Activated T-cell treated with anti-CD3 and anti-CD28 coated beads for 24 hours (primary cell): ENCODE data around the gene CAPZB.

Experiments
- DNase-seq: peaks from one replicate; pipeline ENCODE4 v3.0.0-alpha.2; 2020; ENCODE audit warnings: low read depth

Gene CAPZB

GRCh38 chr1:19429611-19430010 is 55.7 kb downstream of the CAPZB start:
- no peak for DNase-seq

GRCh38 chr1:19427087-19427781 is 58.1 kb downstream of the CAPZB start:
- DNase-seq = no peak

- no peak for DNase-seq
These were observed 58.8 kb downstream of the CAPZB start for GRCh38 chr1:19426294-19427086.

- DNase-seq = no peak
These were observed 59.6 kb downstream of the CAPZB start for GRCh38 chr1:19425646-19426239.

GRCh38 chr1:19424651-19425570 is 60.4 kb downstream of the CAPZB start:
- no peak for DNase-seq

GRCh38 chr1:19423130-19423529 is 62.2 kb downstream of the CAPZB start:
- no peak for DNase-seq

- DNase-seq = no peak
These were observed 64.0 kb downstream of the CAPZB start for GRCh38 chr1:19421365-19421764.

- no peak for DNase-seq
These were observed 64.7 kb downstream of the CAPZB start for GRCh38 chr1:19420606-19421005.

GRCh38 chr1:19419691-19420090 is 65.6 kb downstream of the CAPZB start:
- no peak for DNase-seq

- DNase-seq = no peak
These were observed 66.8 kb downstream of the CAPZB start for GRCh38 chr1:19418503-19418971.

- no peak for DNase-seq
These were observed 68.3 kb downstream of the CAPZB start for GRCh38 chr1:19416921-19417470.

GRCh38 chr1:19416145-19416544 is 69.2 kb downstream of the CAPZB start:
- DNase-seq = no peak

GRCh38 chr1:19414515-19415121 is 70.7 kb downstream of the CAPZB start:
- no peak for DNase-seq

GRCh38 chr1:19413999-19414398 is 71.3 kb downstream of the CAPZB start:
- DNase-seq = no peak

GRCh38 chr1:19412654-19413053 is 72.7 kb downstream of the CAPZB start:
- no peak for DNase-seq

GRCh38 chr1:19411612-19412011 is 73.7 kb downstream of the CAPZB start:
- no peak for DNase-seq

- DNase-seq = no peak
These were observed 74.9 kb downstream of the CAPZB start for GRCh38 chr1:19410393-19410792.

- no peak for DNase-seq
These were observed 75.6 kb downstream of the CAPZB start for GRCh38 chr1:19409477-19410341.

- DNase-seq = no peak
These were observed 77.7 kb downstream of the CAPZB start for GRCh38 chr1:19407494-19408096.

- DNase-seq = no peak
These were observed 78.7 kb downstream of the CAPZB start for GRCh38 chr1:19406680-19407079.
